GM12891 (cell line): ENCODE measurements around the gene PAPSS2.

Experiments used
- DNase-seq: peaks from one replicate; pipeline ENCODE4 v3.0.0; 2011; ENCODE audit warnings: low spot score; ENCODE audit not compliant: insufficient read length
- FAIRE-seq: peaks from 2 replicates; lab custom pipeline; 2011; peaks lifted over from hg19 to GRCh38; lab: Jason Lieb, UNC
- PAX5 ChIP-seq: IDR thresholded peaks from 2 replicates; pipeline ENCODE4 v1.6.1; 2011; ENCODE audit warnings: low read length, moderate library complexity, mild to moderate bottlenecking; ENCODE audit not compliant: insufficient read depth, severe bottlenecking
- POLR2A ChIP-seq: IDR thresholded peaks from 2 replicates; pipeline ENCODE4 v1.6.1; 2011; ENCODE audit warnings: low read depth, low read length, control low read depth
- POLR2AphosphoS5 ChIP-seq: IDR thresholded peaks from 2 replicates; pipeline ENCODE4 v1.6.1; 2011; ENCODE audit warnings: low read depth, low read length, control low read depth
- POU2F2 ChIP-seq: IDR thresholded peaks from 2 replicates; pipeline ENCODE4 v1.6.1; 2011; ENCODE audit warnings: low read depth, mild to moderate bottlenecking, control low read depth, low read length, moderate library complexity
- SPI1 ChIP-seq: IDR thresholded peaks from 2 replicates; pipeline ENCODE4 v1.6.1; 2011; ENCODE audit warnings: low read depth, low read length, control low read depth
- TAF1 ChIP-seq: IDR thresholded peaks from 2 replicates; pipeline ENCODE4 v1.6.1; 2011; ENCODE audit warnings: low read depth, low read length, control low read depth

PAPSS2 gene

DNA sequence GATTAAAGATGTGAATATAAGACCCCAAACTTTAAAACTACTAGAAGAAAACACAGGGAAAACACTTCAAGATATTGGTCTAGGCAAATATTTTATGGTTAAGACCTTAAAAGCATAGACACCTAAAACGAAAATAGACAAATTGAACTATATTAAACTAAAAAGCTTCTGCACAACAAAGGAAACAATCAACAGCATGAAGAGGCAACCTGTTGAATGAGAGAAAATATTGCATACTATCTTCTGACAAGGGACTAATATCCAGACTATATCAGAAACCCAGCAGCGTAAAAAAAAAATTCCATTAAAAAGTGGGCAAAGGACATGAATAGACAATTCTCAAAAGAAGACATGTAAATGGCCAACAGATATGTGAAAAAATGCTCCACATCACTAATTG lies 18.6 kb downstream of the PAPSS2 start:
- FAIRE-seq (no peak), DNase-seq (no peak)
- TF ChIP-seq TAF1: no peak
- TF ChIP-seq POU2F2: no peak
- no peak for TF ChIP-seq POLR2AphosphoS5

DNA sequence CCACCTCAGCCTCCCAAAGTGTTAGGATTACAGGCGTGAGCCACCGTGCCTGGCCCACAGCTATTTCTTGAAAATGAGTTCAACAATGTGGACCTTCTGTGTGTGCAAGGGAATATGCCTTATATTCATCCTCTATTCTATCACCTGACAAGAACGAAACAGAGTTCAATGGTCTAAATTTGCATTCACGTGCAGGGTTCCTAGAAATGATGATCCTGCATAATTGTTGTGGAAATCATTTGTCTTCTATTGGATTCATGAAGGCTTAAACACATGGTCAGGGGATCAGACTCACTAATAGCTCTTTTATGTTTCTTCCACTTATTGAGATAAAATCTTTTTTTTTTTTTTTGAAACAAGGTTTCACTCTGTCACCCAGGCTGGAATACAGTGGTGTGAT lies 23.7 kb downstream of the PAPSS2 start:
- FAIRE-seq (no peak), DNase-seq (no peak)
- TF ChIP-seq PAX5 (no peak), POU2F2 (no peak), SPI1 (no peak), POLR2A (no peak), TAF1 (no peak), POLR2AphosphoS5 (no peak)

DNA sequence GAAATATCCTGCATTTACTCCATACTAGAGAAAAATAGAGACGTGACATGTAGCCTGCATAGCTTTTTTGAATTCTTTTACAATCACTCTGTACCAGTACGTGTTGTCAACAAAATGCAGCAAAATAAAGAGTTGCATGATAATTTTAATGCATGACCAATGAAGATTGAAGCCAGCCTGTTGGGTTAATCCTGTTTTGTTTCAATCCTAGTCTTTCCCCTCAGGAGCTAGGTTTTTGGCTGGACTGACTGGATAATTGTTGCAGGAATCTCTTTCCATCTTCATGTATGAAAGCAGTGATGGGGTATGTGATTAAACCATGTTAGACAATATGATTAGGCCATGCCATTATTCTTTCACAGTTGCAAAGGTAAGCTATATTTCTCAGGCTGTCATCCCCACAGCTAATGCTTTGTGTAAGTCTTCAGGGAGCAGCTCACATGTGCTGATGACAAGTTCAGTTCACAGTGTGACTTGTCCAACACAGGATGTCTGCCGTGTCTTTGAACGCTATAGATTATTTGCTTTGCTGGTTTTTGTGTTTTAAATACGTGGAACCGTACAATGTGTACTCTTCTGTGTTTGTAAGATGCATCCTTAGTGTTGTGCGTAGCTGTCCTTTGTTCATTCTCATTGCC lies 24.4 kb downstream of the PAPSS2 start:
- FAIRE-seq (no peak), DNase-seq (no peak)
- no peak for TF ChIP-seq TAF1
- no peak for TF ChIP-seq POLR2A
- TF ChIP-seq SPI1: no peak
- no peak for TF ChIP-seq POU2F2
- TF ChIP-seq POLR2AphosphoS5: no peak
- TF ChIP-seq PAX5: no peak

DNA sequence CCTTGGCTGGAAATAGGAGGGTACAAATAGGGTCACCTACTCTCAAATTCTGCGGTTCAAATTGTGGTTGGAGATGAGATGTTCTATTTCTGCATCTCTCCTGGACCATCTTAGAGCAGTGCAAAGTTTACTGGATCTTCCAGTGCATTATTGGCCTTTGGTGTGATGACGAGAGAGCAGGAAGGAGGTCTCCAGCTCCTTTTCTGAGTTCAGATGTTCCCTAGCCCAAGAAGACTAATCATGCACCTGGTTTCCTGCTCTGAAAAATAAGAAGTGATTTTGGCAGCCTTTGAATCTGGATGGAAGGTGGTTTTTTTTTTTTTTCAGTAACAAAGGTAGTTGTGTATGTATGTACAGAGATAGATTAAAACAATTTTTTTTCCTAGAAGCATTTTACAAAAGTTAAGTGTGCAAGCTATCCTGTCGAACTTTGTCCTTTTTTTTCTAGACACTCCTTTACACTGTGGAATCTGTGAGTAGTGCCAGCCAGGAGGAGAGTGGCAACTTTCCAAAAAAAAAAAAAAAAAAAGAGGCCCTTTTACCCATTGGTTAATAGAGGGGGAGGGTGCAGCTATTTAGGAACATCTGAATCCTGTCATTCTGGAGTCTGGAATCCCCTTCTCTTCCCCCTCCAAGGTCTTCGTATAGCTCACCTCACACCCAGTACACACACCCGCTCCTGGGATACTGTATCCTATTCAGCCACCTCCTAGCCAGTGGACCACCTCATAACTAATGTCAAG lies 26.3 kb downstream of the PAPSS2 start:
- DNase-seq: no peak

DNA sequence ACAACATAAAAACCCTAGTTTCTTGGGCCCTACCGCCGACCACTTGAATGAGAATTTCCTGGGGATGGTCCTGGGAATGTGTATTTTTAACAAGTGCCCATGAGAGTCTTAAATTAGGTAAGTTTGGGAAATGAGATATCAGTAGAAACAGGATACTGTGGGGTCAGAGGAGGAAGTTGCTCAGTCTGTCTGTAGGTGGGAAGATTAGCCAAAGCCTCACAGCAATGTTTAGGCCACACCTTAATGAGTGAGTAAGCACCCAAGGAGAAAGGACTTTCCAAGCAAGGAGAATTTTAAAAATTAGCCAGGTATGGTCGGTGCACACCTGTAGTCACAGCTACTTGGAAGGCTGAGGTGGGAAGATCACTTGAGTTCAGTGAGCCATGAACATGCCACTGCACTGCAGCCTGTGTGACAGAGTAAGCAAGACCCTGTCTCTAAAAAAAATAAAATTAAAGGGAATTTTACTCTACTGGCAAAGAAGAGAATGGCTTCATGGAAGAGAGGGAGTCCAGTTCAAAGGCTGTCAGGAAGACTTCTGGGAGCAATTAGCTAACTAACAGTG lies 31.9 kb downstream of the PAPSS2 start:
- FAIRE-seq (peak; percentile 5), DNase-seq (no peak)
- TF ChIP-seq TAF1 (no peak), POLR2AphosphoS5 (no peak), PAX5 (no peak), POLR2A (no peak)

More for the DNA sequence above, 26.3 kb downstream of the PAPSS2 start:
- no peak for TF ChIP-seq SPI1
- TF ChIP-seq POU2F2: no peak
- no peak for TF ChIP-seq TAF1
- TF ChIP-seq PAX5: no peak
- TF ChIP-seq POLR2A: no peak
- TF ChIP-seq POLR2AphosphoS5: no peak
- FAIRE-seq: no peak

DNA sequence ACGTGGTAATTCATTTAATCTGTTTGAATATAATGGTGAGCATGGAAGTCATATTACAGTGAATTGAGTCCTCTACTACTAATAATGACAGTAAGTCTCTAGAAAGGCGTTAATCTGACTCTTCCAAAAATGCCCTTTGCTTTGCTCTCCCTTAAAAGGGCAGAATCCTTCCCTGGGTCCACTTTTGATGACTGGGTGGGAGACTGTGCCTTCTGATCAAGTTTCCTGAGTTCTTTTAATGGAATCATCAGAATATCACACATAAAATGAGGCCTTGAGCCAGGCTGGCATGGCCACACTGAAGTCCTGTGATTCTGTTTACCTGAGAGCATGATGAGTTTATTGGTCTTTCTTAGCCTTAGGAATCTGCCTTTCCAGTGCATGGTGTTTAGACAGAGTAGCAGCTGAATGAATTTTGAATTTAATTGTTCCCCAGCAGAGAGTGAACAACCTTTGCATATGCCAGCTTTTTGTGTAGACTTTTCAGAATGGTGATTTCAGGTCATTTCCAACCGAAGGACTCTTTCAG lies 33.3 kb downstream of the PAPSS2 start:
- FAIRE-seq (peak; percentile 33), DNase-seq (no peak)
- TF ChIP-seq SPI1: no peak
- no peak for TF ChIP-seq PAX5
- no peak for TF ChIP-seq TAF1
- TF ChIP-seq POLR2A: no peak
- no peak for TF ChIP-seq POU2F2
- TF ChIP-seq POLR2AphosphoS5: no peak

DNA sequence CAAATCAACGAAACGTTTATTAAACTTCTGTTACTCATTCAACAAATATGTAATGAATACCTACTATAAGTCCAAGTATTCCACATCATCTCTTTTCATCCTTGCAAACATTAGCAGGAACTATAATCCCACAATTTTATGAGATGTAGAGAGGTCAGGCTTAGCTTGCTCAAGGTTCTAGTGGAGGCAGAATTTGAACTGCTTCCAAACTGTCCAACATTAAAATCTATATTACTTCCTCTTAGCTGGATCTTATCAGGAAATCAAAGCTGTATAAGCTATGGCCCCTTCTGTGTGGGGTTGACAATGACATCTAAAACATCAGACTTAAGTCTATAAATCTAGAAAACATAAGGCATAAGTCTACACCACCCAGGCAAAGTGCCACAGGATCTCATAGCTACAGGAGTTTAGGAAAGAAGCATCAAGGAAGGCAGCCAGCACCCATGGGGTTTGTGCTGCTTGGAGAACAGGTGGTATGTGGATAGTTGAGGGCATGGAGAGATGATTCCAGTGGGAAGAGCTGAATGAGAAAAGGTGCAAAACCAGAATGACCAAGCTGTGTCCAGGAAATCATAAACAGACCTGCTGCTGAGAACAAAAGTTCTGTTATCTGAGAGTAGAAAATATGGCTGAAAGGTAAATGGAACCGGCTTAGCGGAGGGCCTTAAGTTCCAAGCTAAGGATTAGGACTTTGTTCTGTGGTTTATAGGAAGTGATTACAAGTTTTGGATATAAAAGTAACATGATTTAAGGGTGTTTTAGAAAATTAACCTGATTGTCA lies 34.5 kb downstream of the PAPSS2 start:
- DNase-seq (no peak), FAIRE-seq (peak; percentile 43)
- TF ChIP-seq POLR2A (no peak), PAX5 (no peak), POLR2AphosphoS5 (no peak), POU2F2 (no peak), TAF1 (no peak), SPI1 (no peak)

DNA sequence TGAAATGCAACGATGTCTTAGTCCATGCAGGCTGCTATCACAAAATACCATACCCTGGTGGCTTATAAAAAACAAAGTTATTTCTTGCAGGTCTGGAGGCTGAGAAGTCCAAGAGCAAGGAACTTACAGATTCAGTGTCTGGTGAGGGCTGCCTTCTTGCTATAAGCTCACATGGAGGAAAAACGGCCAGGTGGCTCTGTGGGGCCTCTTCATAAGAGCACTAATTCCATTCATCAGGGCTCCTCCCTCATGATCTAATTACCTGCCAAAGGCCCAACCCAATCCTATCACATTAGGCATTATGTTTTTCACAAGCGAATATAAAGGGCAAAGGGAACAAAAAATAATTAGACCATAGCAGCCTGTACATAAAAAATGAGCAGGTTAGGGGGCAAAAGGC lies 35.4 kb downstream of the PAPSS2 start:
- TF ChIP-seq POU2F2 (no peak), SPI1 (no peak), TAF1 (no peak), PAX5 (no peak), POLR2AphosphoS5 (no peak), POLR2A (no peak)
- DNase-seq (no peak), FAIRE-seq (no peak)

DNA sequence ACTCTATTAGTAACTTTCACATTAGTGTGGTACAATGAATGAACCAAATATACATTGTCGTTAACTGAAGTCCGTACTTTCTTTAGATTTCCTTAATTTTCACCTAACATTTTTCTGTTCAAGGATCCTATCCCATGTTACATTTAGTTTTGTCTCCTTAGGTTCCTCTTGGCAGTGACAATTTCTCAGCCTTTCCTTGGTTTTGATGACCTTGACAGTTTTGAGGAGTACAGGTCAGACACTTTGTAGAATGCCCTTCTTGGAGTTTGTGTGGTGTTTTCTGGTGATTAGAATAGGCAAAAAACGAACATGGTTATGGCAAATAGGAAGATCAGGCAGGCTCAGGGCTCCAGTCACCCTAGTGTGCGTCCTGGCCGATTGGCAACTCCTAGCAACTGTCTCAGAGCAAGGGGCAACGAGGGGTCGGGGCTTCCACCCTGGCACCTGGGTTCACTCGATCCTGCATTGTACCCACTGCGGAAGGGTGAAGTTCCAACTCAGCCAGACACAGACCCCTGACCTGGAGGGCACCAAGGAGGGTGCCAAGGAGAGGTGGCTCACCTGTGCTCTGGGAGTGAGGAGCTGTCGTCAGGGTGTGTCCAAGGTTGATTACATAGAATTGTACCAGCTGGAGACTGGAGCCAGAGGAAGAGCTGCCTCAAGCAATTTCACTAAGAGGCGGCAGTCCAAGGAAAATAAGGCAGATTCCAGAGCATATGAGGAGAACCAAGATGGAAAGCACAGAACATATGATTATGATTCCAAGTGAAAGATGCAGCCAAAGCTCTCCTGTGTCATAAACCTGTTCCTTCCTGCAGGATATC lies 37.5 kb downstream of the PAPSS2 start:
- FAIRE-seq (no peak), DNase-seq (no peak)
- TF ChIP-seq PAX5: no peak
- no peak for TF ChIP-seq SPI1
- TF ChIP-seq POU2F2: no peak
- TF ChIP-seq POLR2A: no peak
- no peak for TF ChIP-seq TAF1
- no peak for TF ChIP-seq POLR2AphosphoS5
